HepG2 (cell line): ENCODE results near the gene OR4A16. TPM values are rescaled to one million over a fixed set of nuclear protein-coding genes. Genes with fewer than 3 reads are reported as not detected.

Experiments
- ATAC-seq: fragments of 200-7000 bp; cut with Tn5 transposase; 3 replicates; pipeline ENCODE4 v1.9.1; 2020; ENCODE audit warnings: mild to moderate bottlenecking, moderate library complexity
- BruUV-seq: library from RNA; stranded (reverse); fragments of 400-500 nt; replicated peaks from 2 replicates; lab custom pipeline; 2021; lab: Mats Ljungman, UMichigan
- CTCF ChIA-PET: fragments of 300-600 bp; formaldehyde crosslinking; extraction: SDS; loops from one replicate; lab custom pipeline; 2021; ENCODE audit warnings: low total read pairs, inconsistent platforms, low intra/inter-chr PET ratio; lab: Yijun Ruan, JAX
- POLR2A ChIA-PET: fragments of 350-600 bp; sonication (Branson Sonifier 250); formaldehyde crosslinking; loops from one replicate; lab custom pipeline; 2020; ENCODE audit warnings: antibody characterized with exemption, inconsistent platforms; lab: Yijun Ruan, JAX
- DNase-seq: peaks from one replicate; pipeline ENCODE4 v3.0.0-alpha.2; 2015; ENCODE audit warnings: low spot score
- FAIRE-seq: peaks from 3 replicates; lab custom pipeline; 2011; peaks lifted over from hg19 to GRCh38; lab: Jason Lieb, UNC
- H2AFZ ChIP-seq: one replicate; pipeline ENCODE4 v1.6.1; 2011; ENCODE audit warnings: low read length, inconsistent platforms
- H3K27ac ChIP-seq: fragments of 300-600 bp; 3 replicates; pipeline ENCODE4 v1.8.0; 2011; ENCODE audit warnings: mixed run types, mild to moderate bottlenecking, mixed read lengths, low read length, inconsistent platforms; ENCODE audit not compliant: insufficient read depth; ENCODE audit errors: extremely low read length
- H3K27me3 ChIP-seq, 2 experiments: fragments of 200-600 bp in 1 of 2; 2 replicates in 1 of 2; 3 replicates in 1 of 2; pipeline versions ENCODE4 v1.6.0 to v1.8.0; 2011; ENCODE audit warnings: low read length in 2 of 2, mild to moderate bottlenecking in 2 of 2, moderate library complexity in 2 of 2, inconsistent platforms in 1 of 2; ENCODE audit not compliant: insufficient read depth in 2 of 2, control insufficient read depth in 1 of 2
- H3K36me3 ChIP-seq, 2 experiments: fragments of 200-600 bp in 1 of 2; replicated peaks in 1 of 2; 2 replicates in 1 of 2; 3 replicates in 1 of 2; pipeline versions ENCODE4 v1.5.1 to v1.8.0; 2011; ENCODE audit warnings: low read length in 2 of 2, inconsistent platforms in 1 of 2; ENCODE audit not compliant: insufficient read depth in 2 of 2, control insufficient read depth in 1 of 2
- H3K4me1 ChIP-seq: 2 replicates; pipeline ENCODE4 v1.5.1; 2012; ENCODE audit warnings: low read length, inconsistent platforms; ENCODE audit not compliant: insufficient read depth
- H3K4me2 ChIP-seq: 2 replicates; pipeline ENCODE4 v1.6.0; 2011; ENCODE audit warnings: low read depth, low read length, inconsistent platforms
- H3K4me3 ChIP-seq, 3 experiments: fragments of 200-600 bp in 1 of 3; sonication (generic), shearing (Covaris generic) in 1 of 3; replicated peaks in 1 of 3; 2 replicates each; pipeline ENCODE4 v1.5.1; 2011 to 2016; ENCODE audit warnings: low read length in 3 of 3, inconsistent platforms in 2 of 3, low read depth in 2 of 3, mild to moderate bottlenecking in 2 of 3, control low read depth in 1 of 3, mixed read lengths in 1 of 3; ENCODE audit not compliant: insufficient read depth in 1 of 3
- H3K79me2 ChIP-seq: one replicate; pipeline ENCODE4 v1.6.1; 2011; ENCODE audit warnings: low read length, inconsistent platforms; ENCODE audit not compliant: insufficient read depth
- H3K9ac ChIP-seq: 2 replicates; pipeline ENCODE4 v1.6.0; 2011; ENCODE audit warnings: mild to moderate bottlenecking, low read depth, low read length, inconsistent platforms; ENCODE audit not compliant: insufficient read depth
- H3K9me3 ChIP-seq: 2 replicates; pipeline ENCODE4 v1.5.1; 2012; ENCODE audit warnings: mild to moderate bottlenecking, low read length
- H4K20me1 ChIP-seq: 2 replicates; pipeline ENCODE4 v1.6.0; 2011; ENCODE audit warnings: inconsistent platforms, mild to moderate bottlenecking, low read length, moderate library complexity; ENCODE audit not compliant: insufficient read depth
- MAFF ChIP-seq: IDR thresholded peaks from 2 replicates; pipeline ENCODE4 v1.6.1; 2011; ENCODE audit warnings: low read depth, low read length, improper control_type of control experiment
- MAFK ChIP-seq, 2 experiments: IDR thresholded peaks in 1 of 2; conservative IDR thresholded peaks in 1 of 2; 2 replicates each; pipeline ENCODE4 v1.6.1; 2011; ENCODE audit warnings: improper control_type of control experiment in 2 of 2, low read length in 2 of 2
- RBM39 ChIP-seq: fragments of 200-400 bp; formaldehyde crosslinking; IDR thresholded peaks from one replicate; pipeline ENCODE4 v1.6.1; 2018; ENCODE audit warnings: antibody characterized with exemption, mild to moderate bottlenecking, low read depth, low read length; ENCODE audit not compliant: poor library complexity, severe bottlenecking
- ZNF230 ChIP-seq: sonication (generic); formaldehyde crosslinking; IDR thresholded peaks from 2 replicates; pipeline ENCODE4 v1.4.0; 2020; ENCODE audit warnings: mild to moderate bottlenecking, missing genetic modification reagents
- ZNF879 ChIP-seq: sonication (generic); formaldehyde crosslinking; IDR thresholded peaks from 2 replicates; pipeline ENCODE4 v1.8.1; 2023; ENCODE audit warnings: missing genetic modification reagents
- WGBS: methylation state at CpG from one replicate; pipeline ENCODE4 v1.1.6; 2017; ENCODE audit warnings: low lambda C conversion rate; 5-methylcytosine and 5-hydroxymethylcytosine counted together
- in situ Hi-C: cut with HindIII; loops from 2 replicates; pipeline ENCODE4 v1.10.0; 2017; ENCODE audit warnings: low pct_unique_long_range_greater_than_20kb; ENCODE audit not compliant: extremely low pct_ligation_motif_present
- intact Hi-C: fragments of 100-400 bp; cut with micrococcal nuclease; formaldehyde crosslinking; loops from one replicate; pipeline ENCODE4 v1.10.0; 2022; ENCODE audit not compliant: unreplicated experiment
- polyA plus RNA-seq, 8 experiments: library from polyadenylated mRNA; depleted of rRNA in 3 of 8; stranded (reverse) in 7 of 8; unstranded in 1 of 8; fragments of >200 nt; fragmentation: Illumina TruSeq in 4 of 8; extraction: Trizol in 4 of 8; gene quantifications; 2 replicates each; pipeline versions ENCODE4 v1.2.1 to v1.2.3, GENCODE V29; 2011 to 2016; ENCODE audit warnings: low read depth in 4 of 8, missing spikeins in 1 of 8, mixed read lengths in 1 of 8; ENCODE audit not compliant: insufficient read depth in 1 of 8
- total RNA-seq, 5 experiments: library from RNA; depleted of rRNA; stranded (reverse); fragments of >200 nt; fragmentation: Illumina TruSeq; extraction: Trizol; gene quantifications; 2 replicates each; pipeline ENCODE4 v1.2.3, GENCODE V29; 2016; ENCODE audit warnings: low read depth in 1 of 5
- TF ChIP-seq, protein P1 (sequence below): sonication (generic); formaldehyde crosslinking; IDR thresholded peaks from 2 replicates; pipeline ENCODE4 v1.4.0; 2020; ENCODE audit warnings: low read depth, missing genetic modification reagents

The OR4A16 gene
- total and polyA plus RNA-seq, 2 of the 13 experiments (the other 11 are each of a cell fraction or from before 2014, with no cell fraction given): not detected

DNA sequence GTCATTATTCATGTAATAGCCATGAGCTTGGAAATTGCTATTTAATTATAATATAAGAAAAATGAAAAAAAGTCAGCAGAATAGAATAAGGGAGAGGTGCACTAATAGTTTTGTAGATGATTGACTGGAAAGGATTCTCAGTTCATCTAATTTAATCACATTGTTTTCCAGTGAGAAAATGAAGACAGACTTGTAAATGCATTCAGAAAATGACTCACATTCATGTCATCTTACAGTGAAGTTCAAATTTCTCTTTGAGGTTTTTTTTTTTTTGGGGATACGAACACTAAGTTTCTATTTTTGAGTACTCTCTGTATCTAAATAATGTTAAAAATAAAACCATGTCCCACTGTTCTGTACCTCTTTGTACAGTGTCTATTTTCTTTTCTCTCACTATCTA, 18.5 kb upstream of the OR4A16 start (continued):
- no peak for TF ChIP-seq ZNF879 (CRISPR knock-in tag)

DNA sequence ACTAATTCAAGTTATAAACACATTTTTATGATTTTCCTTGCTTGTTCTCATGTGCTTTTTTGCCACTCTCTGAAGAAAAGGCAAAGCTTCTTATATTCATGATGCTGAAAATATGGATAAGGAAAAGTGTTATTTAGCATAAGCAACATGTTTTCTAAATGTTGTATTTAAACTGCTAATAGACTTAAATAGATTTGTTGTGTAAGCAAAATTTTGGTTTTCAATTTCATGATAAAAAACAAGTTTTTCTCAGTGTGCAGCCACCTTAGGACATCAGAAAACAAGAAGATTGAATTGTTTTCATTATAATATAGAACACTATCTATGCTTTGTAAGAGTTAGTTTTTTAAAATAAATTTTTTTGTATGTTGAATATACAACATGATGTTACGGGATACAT, 2.3 kb downstream of the OR4A16 start:
- Histone ChIP-seq H3K9me3 (peaks cover 86% of the 10 kb centered on the region), H3K27ac (no peak overlapping the region), H4K20me1 (no peaks in the 10 kb centered on the region), H3K79me2 (no peaks in the 10 kb centered on the region), H3K4me2 (no peak overlapping the region), H3K9ac (no peak overlapping the region), H3K36me3 (no peaks in the 10 kb centered on the region), H3K4me1 (no peaks in the 10 kb centered on the region), H3K4me3 (no peak overlapping the region), H2AFZ (no peak overlapping the region), H3K27me3 (no peaks in the 10 kb centered on the region; a peak in 1 of 5 replicates)
- peak; percentile 59 to 66 for TF ChIP-seq MAFK (conservative IDR thresholded peaks at IDR 0.05 in 1 of 2, IDR thresholded peaks at IDR 0.05 in 1 of 2; ENCODE audit: low read length in 2 of 2)
- TF ChIP-seq RBM39: no peak
- TF ChIP-seq, protein P1, sequence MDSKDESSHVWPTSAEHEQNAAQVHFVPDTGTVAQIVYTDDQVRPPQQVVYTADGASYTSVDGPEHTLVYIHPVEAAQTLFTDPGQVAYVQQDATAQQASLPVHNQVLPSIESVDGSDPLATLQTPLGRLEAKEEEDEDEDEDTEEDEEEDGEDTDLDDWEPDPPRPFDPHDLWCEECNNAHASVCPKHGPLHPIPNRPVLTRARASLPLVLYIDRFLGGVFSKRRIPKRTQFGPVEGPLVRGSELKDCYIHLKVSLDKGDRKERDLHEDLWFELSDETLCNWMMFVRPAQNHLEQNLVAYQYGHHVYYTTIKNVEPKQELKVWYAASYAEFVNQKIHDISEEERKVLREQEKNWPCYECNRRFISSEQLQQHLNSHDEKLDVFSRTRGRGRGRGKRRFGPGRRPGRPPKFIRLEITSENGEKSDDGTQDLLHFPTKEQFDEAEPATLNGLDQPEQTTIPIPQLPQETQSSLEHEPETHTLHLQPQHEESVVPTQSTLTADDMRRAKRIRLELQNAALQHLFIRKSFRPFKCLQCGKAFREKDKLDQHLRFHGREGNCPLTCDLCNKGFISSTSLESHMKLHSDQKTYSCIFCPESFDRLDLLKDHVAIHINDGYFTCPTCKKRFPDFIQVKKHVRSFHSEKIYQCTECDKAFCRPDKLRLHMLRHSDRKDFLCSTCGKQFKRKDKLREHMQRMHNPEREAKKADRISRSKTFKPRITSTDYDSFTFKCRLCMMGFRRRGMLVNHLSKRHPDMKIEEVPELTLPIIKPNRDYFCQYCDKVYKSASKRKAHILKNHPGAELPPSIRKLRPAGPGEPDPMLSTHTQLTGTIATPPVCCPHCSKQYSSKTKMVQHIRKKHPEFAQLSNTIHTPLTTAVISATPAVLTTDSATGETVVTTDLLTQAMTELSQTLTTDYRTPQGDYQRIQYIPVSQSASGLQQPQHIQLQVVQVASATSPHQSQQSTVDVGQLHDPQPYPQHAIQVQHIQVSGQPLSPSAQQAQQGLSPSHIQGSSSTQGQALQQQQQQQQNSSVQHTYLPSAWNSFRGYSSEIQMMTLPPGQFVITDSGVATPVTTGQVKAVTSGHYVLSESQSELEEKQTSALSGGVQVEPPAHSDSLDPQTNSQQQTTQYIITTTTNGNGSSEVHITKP (CRISPR knock-in tag): no peak
- peak; percentile 42; the same call in 1 of the 2 replicates for TF ChIP-seq MAFF
- no peak for TF ChIP-seq ZNF230 (CRISPR knock-in tag)
- POLR2A ChIA-PET: no interaction called here
- ATAC-seq (no peak), FAIRE-seq (no peak), DNase-seq (no peak)
- in situ Hi-C loops: no loop called here
- no TSS peak for BruUV-seq
- WGBS: 2% methylated on average over 1 of the region's 1 CpG
- intact Hi-C loops: no loop called here
- CTCF ChIA-PET: no interaction called here
